H1 (cell line): ENCODE results near the gene SPATA19. TPM values are rescaled to one million over a fixed set of nuclear protein-coding genes. Genes with fewer than 3 reads are reported as not detected.

Source experiments
- CTCF ChIA-PET: fragments of 300-600 bp; sonication (Branson Sonifier 250); formaldehyde crosslinking; loops from one replicate; lab custom pipeline; 2021; ENCODE audit not compliant: partially characterized antibody; lab: Charles Lee
- POLR2A ChIA-PET: fragments of 300-600 bp; sonication (Branson Sonifier 250); formaldehyde crosslinking; loops from one replicate; lab custom pipeline; 2021; ENCODE audit warnings: inconsistent platforms; ENCODE audit not compliant: partially characterized antibody; lab: Charles Lee
- DNase-seq, 2 experiments: peaks; one replicate each; pipeline versions ENCODE4 v3.0.0 to v3.0.0-alpha.2; 2010 to 2022; ENCODE audit warnings: low spot score in 2 of 2, low read depth in 1 of 2, mixed read lengths in 1 of 2
- FAIRE-seq: peaks from 2 replicates; lab custom pipeline; 2011; peaks lifted over from hg19 to GRCh38; lab: Jason Lieb, UNC
- H2AFZ ChIP-seq: 2 replicates; pipeline ENCODE4 v1.8.1; 2012; ENCODE audit warnings: low read length, inconsistent platforms
- H2AK5ac ChIP-seq: 2 replicates; pipeline ENCODE4 v1.6.1; 2013; ENCODE audit warnings: low read depth, low read length
- H2BK120ac ChIP-seq: replicated peaks from 2 replicates; pipeline ENCODE3; 2013; ENCODE audit warnings: low read depth, low read length, inconsistent platforms
- H2BK12ac ChIP-seq: 2 replicates; pipeline ENCODE4 v1.6.1; 2013; ENCODE audit warnings: low read depth, low read length
- H2BK15ac ChIP-seq: 2 replicates; pipeline ENCODE4 v1.6.1; 2013; ENCODE audit warnings: low read length
- H2BK20ac ChIP-seq: 2 replicates; pipeline ENCODE4 v1.6.1; 2013; ENCODE audit warnings: low read length
- H2BK5ac ChIP-seq: 2 replicates; pipeline ENCODE4 v1.6.1; 2013; ENCODE audit warnings: low read depth, low read length
- H3K14ac ChIP-seq: 2 replicates; pipeline ENCODE4 v1.6.1; 2013; ENCODE audit warnings: inconsistent platforms; ENCODE audit not compliant: insufficient read length
- H3K18ac ChIP-seq: 2 replicates; pipeline ENCODE4 v1.6.1; 2013; ENCODE audit warnings: low read length; ENCODE audit errors: extremely low read depth
- H3K23ac ChIP-seq: 2 replicates; pipeline ENCODE4 v1.6.1; 2013; ENCODE audit warnings: inconsistent platforms; ENCODE audit not compliant: insufficient read length
- H3K23me2 ChIP-seq: 2 replicates; pipeline ENCODE4 v1.6.1; 2013; ENCODE audit warnings: low read depth, low read length
- H3K27ac ChIP-seq: 2 replicates; pipeline ENCODE4 v1.6.1; 2011; ENCODE audit warnings: low read depth, low read length, inconsistent platforms
- H3K27me3 ChIP-seq, 4 experiments: replicated peaks in 1 of 4; 1 replicate in 1 of 4; 2 replicates in 3 of 4; pipeline versions ENCODE4 v1.6.1 to v1.8.1; 2011 to 2013; ENCODE audit warnings: low read length in 3 of 4, mild to moderate bottlenecking in 3 of 4, inconsistent platforms in 2 of 4, mixed read lengths in 2 of 4, moderate library complexity in 1 of 4; ENCODE audit not compliant: control insufficient read depth in 3 of 4, insufficient read depth in 3 of 4; ENCODE audit errors: extremely low read depth in 1 of 4
- H3K36me3 ChIP-seq, 4 experiments: 2 replicates each; pipeline versions ENCODE4 v1.6.1 to v1.8.1; 2011 to 2013; ENCODE audit warnings: mild to moderate bottlenecking in 4 of 4, low read length in 3 of 4, moderate library complexity in 2 of 4, control low read depth in 1 of 4, inconsistent platforms in 1 of 4; ENCODE audit not compliant: insufficient read depth in 4 of 4, control insufficient read depth in 2 of 4
- H3K4ac ChIP-seq: replicated peaks from 2 replicates; pipeline ENCODE3; 2013; ENCODE audit warnings: low read length, low read depth, mixed read lengths, inconsistent platforms; ENCODE audit not compliant: insufficient read length
- H3K4me1 ChIP-seq, 4 experiments: replicated peaks in 1 of 4; 1 replicate in 1 of 4; 2 replicates in 3 of 4; pipeline versions ENCODE4 v1.6.1 to v1.8.1; 2011 to 2013; ENCODE audit warnings: low read length in 3 of 4, inconsistent platforms in 2 of 4, mixed read lengths in 1 of 4; ENCODE audit not compliant: insufficient read depth in 4 of 4, control insufficient read depth in 3 of 4
- H3K4me2 ChIP-seq, 2 experiments: 2 replicates each; pipeline versions ENCODE4 v1.6.1 to v1.8.1; 2011 to 2013; ENCODE audit warnings: low read depth in 2 of 2, low read length in 2 of 2, control low read depth in 1 of 2, inconsistent platforms in 1 of 2, mild to moderate bottlenecking in 1 of 2; ENCODE audit not compliant: insufficient read depth in 1 of 2
- H3K4me3 ChIP-seq, 4 experiments: fragments of 200-600, 300-600 bp in 1 of 4; sonication (generic), shearing (Covaris generic), sonication (Bioruptor Twin) in 1 of 4; 2 replicates each; pipeline versions ENCODE4 v1.5.1 to v1.8.1; 2011 to 2016; ENCODE audit warnings: low read length in 4 of 4, low read depth in 3 of 4, control low read depth in 2 of 4, inconsistent platforms in 2 of 4, mild to moderate bottlenecking in 2 of 4, mixed read lengths in 1 of 4, moderate library complexity in 1 of 4; ENCODE audit not compliant: insufficient read depth in 2 of 4; ENCODE audit errors: extremely low read depth in 1 of 4
- H3K56ac ChIP-seq: replicated peaks from 2 replicates; pipeline ENCODE3; 2013; ENCODE audit warnings: low read depth, mild to moderate bottlenecking, mixed read lengths, low read length, inconsistent platforms; ENCODE audit not compliant: insufficient read length
- H3K79me1 ChIP-seq: 2 replicates; pipeline ENCODE4 v1.6.1; 2013; ENCODE audit warnings: low read depth, low read length, control low read depth
- H3K79me2 ChIP-seq, 2 experiments: 2 replicates each; pipeline versions ENCODE4 v1.6.1 to v1.8.1; 2012 to 2013; ENCODE audit warnings: low read length in 2 of 2, mild to moderate bottlenecking in 2 of 2, inconsistent platforms in 1 of 2; ENCODE audit not compliant: insufficient read depth in 2 of 2, control insufficient read depth in 1 of 2
- H3K9ac ChIP-seq, 4 experiments: replicated peaks in 1 of 4; 1 replicate in 1 of 4; 2 replicates in 3 of 4; pipeline versions ENCODE4 v1.6.1 to v1.8.1; 2011 to 2013; ENCODE audit warnings: low read depth in 3 of 4, low read length in 3 of 4, control low read depth in 2 of 4, mild to moderate bottlenecking in 2 of 4, moderate library complexity in 2 of 4, inconsistent platforms in 1 of 4; ENCODE audit errors: extremely low read depth in 1 of 4
- H3K9me3 ChIP-seq, 2 experiments: 2 replicates each; pipeline versions ENCODE4 v1.6.1 to v1.8.1; 2012 to 2013; ENCODE audit warnings: mild to moderate bottlenecking in 2 of 2, moderate library complexity in 2 of 2, control low read depth in 1 of 2, inconsistent platforms in 1 of 2, low read depth in 1 of 2, low read length in 1 of 2, mixed read lengths in 1 of 2; ENCODE audit not compliant: insufficient read depth in 2 of 2
- H4K20me1 ChIP-seq, 2 experiments: replicated peaks in 1 of 2; 2 replicates each; pipeline versions ENCODE3 to v1.8.1; 2011 to 2013; ENCODE audit warnings: inconsistent platforms in 2 of 2, low read length in 2 of 2, mild to moderate bottlenecking in 1 of 2; ENCODE audit not compliant: insufficient read depth in 2 of 2, control insufficient read depth in 1 of 2
- H4K5ac ChIP-seq: 2 replicates; pipeline ENCODE4 v1.6.1; 2013; ENCODE audit warnings: low read length, low read depth, mixed read lengths, inconsistent platforms; ENCODE audit not compliant: insufficient read length
- H4K8ac ChIP-seq: 2 replicates; pipeline ENCODE4 v1.8.0; 2013; ENCODE audit warnings: mild to moderate bottlenecking, moderate library complexity, low read length, inconsistent platforms; ENCODE audit not compliant: insufficient read depth; ENCODE audit errors: extremely low read depth
- H4K91ac ChIP-seq: replicated peaks from 2 replicates; pipeline ENCODE3; 2013; ENCODE audit warnings: low read length, mixed read lengths, inconsistent platforms; ENCODE audit not compliant: insufficient read length
- ASH2L ChIP-seq: fragments of 200-600, 300-600 bp; sonication (generic); IDR thresholded peaks from one replicate; pipeline ENCODE4 v1.7.1; 2017; ENCODE audit warnings: low read length
- CBX5 ChIP-seq: fragments of 300-800, 300-1000 bp; sonication (generic); IDR thresholded peaks from 2 replicates; pipeline ENCODE4 v1.7.1; 2016; ENCODE audit warnings: antibody characterized with exemption, low read length, low read depth
- CTBP2 ChIP-seq: IDR thresholded peaks from 2 replicates; pipeline ENCODE4 v1.7.0; 2011; ENCODE audit warnings: borderline replicate concordance, mild to moderate bottlenecking, moderate library complexity, mixed read lengths, low read length; ENCODE audit not compliant: insufficient read depth, insufficient read length
- KDM5A ChIP-seq: fragments of 200-600 bp; IDR thresholded peaks from 2 replicates; pipeline ENCODE4 v1.7.1; 2012; ENCODE audit warnings: mild to moderate bottlenecking, low read length, inconsistent platforms, mixed read lengths
- MAX ChIP-seq: IDR thresholded peaks from 2 replicates; pipeline ENCODE4 v1.6.1; 2012; ENCODE audit warnings: inconsistent platforms
- PHF8 ChIP-seq: fragments of 200-600 bp; sonication (generic); conservative IDR thresholded peaks from 2 replicates; pipeline ENCODE4 v1.7.1; 2012; ENCODE audit warnings: low read depth, mild to moderate bottlenecking, inconsistent platforms, low read length, moderate library complexity
- POLR2A ChIP-seq, 2 experiments: IDR thresholded peaks; 1 replicate in 1 of 2; 2 replicates in 1 of 2; pipeline ENCODE4 v1.6.1; 2011; ENCODE audit warnings: low read depth in 2 of 2, low read length in 2 of 2, mild to moderate bottlenecking in 2 of 2; ENCODE audit errors: control extremely low read depth in 1 of 2
- RBBP5 ChIP-seq: IDR thresholded peaks from 2 replicates; pipeline ENCODE4 v1.7.1; 2012; ENCODE audit warnings: low read depth, mild to moderate bottlenecking, inconsistent platforms, low read length, moderate library complexity, borderline replicate concordance
- SIRT6 ChIP-seq: IDR thresholded peaks from one replicate; pipeline ENCODE4 v1.7.1; 2012; ENCODE audit warnings: low read length, inconsistent platforms
- TBP ChIP-seq: IDR thresholded peaks from 2 replicates; pipeline ENCODE4 v1.6.1; 2011; ENCODE audit warnings: low read depth, low read length, improper control_type of control experiment
- TCF12 ChIP-seq: IDR thresholded peaks from 2 replicates; pipeline ENCODE4 v1.6.1; 2011; ENCODE audit warnings: low read depth, mild to moderate bottlenecking, low read length
- WGBS, 2 experiments: shearing (Covaris generic) in 1 of 2; methylation state at CpG; one replicate each; pipeline versions ENCODE4 v1.1.6 to v1.1.7; 2013 to 2015; ENCODE audit warnings: low lambda C conversion rate in 2 of 2, mixed read lengths in 2 of 2, inconsistent platforms in 1 of 2, low coverage in 1 of 2, missing lambda C conversion rate in 1 of 2; ENCODE audit not compliant: insufficient replicate concordance in 2 of 2, insufficient coverage in 1 of 2, insufficient read length in 1 of 2; ENCODE audit errors: extremely low coverage in 1 of 2, missing lambda C conversion rate in 1 of 2; 5-methylcytosine and 5-hydroxymethylcytosine counted together
- polyA plus RNA-seq, 7 experiments: library from polyadenylated mRNA; depleted of rRNA in 3 of 7; stranded (reverse) in 5 of 7; unstranded in 2 of 7; fragments of >200 nt in 5 of 7; fragments of 200-250 nt in 2 of 7; gene quantifications; 1 replicate in 5 of 7; 2 replicates in 1 of 7; 4 replicates in 1 of 7; pipeline versions ENCODE4 v1.2.1 to v1.2.3, GENCODE V29; 2011 to 2013; ENCODE audit warnings: missing spikeins in 2 of 7, mixed read lengths in 2 of 7
- total RNA-seq: library from RNA; stranded (reverse); fragmentation: NEBNext Ultra II Directional; extraction: Animal tissue kit (Norgen Biotek cat#: 25700); gene quantifications from 2 replicates; pipeline ENCODE4 v1.2.1, GENCODE V29; 2021

Gene SPATA19
- total and polyA plus RNA-seq, 2 of the 8 experiments (the other 6 are each of a cell fraction or from before 2014, with no cell fraction given), result not detected

DNA sequence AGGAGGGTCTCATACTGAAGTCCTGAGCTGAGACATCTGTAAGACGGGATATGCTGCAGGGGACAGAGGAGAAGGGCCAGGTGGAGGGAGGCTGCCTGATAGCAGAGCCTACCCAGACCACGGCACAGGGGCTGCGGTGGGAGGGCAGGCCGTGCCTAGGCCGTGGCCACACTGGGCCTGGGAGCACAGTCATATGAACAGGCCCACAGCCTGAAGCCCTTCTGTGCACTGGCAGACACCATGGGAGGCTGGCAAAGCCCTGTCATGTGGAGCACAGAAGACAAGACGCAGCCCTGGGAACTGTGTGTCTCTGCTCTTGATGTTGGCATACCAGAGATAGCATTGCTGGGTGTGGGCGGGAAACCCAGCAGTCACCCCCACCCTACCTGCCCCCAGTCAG is 3.3 kb downstream of the SPATA19 start:
- H2BK15ac ChIP-seq, result no peak overlapping the region
- H3K4me3 ChIP-seq, result no peak overlapping the region
- H4K5ac ChIP-seq, result no peak overlapping the region
- H2BK20ac ChIP-seq, result no peak overlapping the region
- no peak overlapping the region for H3K27ac ChIP-seq
- FAIRE-seq (no peak), DNase-seq (no peak)
- H4K91ac ChIP-seq, result no peak overlapping the region
- no peak overlapping the region for H2BK120ac ChIP-seq
- H3K14ac ChIP-seq, result no peak overlapping the region
- H3K36me3 ChIP-seq, result no peaks in the 10 kb centered on the region
- no peak overlapping the region for H3K4ac ChIP-seq
- no peak overlapping the region for H2AK5ac ChIP-seq
- H3K9me3 ChIP-seq, result peaks cover 0 to 6% of the 10 kb centered on the region in 2 experiments; a peak in 1 of 4 replicates
- no peak overlapping the region; the same call in 1 of the 2 replicates for H4K8ac ChIP-seq
- no peak overlapping the region; the same call in 1 of the 2 replicates for H2BK5ac ChIP-seq
- no peaks in the 10 kb centered on the region for H3K79me1 ChIP-seq
- peaks cover 0 to 4% (median 0%) of the 10 kb centered on the region in 4 experiments; a peak in 1 of 7 replicates for H3K27me3 ChIP-seq
- H4K20me1 ChIP-seq, result no peaks in the 10 kb centered on the region
- H3K4me1 ChIP-seq, result peaks cover 0 to 2% (median 0%) of the 10 kb centered on the region in 4 experiments; a peak in 1 of 7 replicates
- no peak overlapping the region for H3K18ac ChIP-seq
- no peak overlapping the region for H3K4me2 ChIP-seq
- H3K79me2 ChIP-seq, result no peaks in the 10 kb centered on the region
- CTCF ChIA-PET, result interaction anchor here (0.7 to 3.0 kb wide), 4 partner anchors 8 to 763 kb away, joined by 3 to 13 read pairs (median 5); no protein-coding TSS in a partner anchor
- H3K56ac ChIP-seq, result no peak overlapping the region
- no peak overlapping the region for H3K9ac ChIP-seq
- no peak overlapping the region for H2BK12ac ChIP-seq
- no peaks in the 10 kb centered on the region for H3K23me2 ChIP-seq
- WGBS, 2 experiments, result 85% methylated on average over 7 of the region's 7 CpGs; no CpG with 5 or more reads in 1 of the 2 experiments
- no peak for TF ChIP-seq CBX5
- no peak for TF ChIP-seq RBBP5
- TF ChIP-seq PHF8, result no peak
- no peak for TF ChIP-seq MAX
- no peak for TF ChIP-seq SIRT6
- no peak for TF ChIP-seq TCF12
- TF ChIP-seq CTBP2, result no peak
- no peak for TF ChIP-seq POLR2A (IDR thresholded peaks at IDR 0.05; ENCODE audit: control extremely low read depth in 1 of 2, low read depth in 2 of 2, low read length in 2 of 2)
- no peak for TF ChIP-seq ASH2L
- TF ChIP-seq TBP, result no peak
- no peak for TF ChIP-seq KDM5A
- no peak overlapping the region for H2AFZ ChIP-seq
- POLR2A ChIA-PET, result interaction anchor here (0.6 kb wide), 1 partner anchor 110 kb away, joined by 3 read pairs; no protein-coding TSS in a partner anchor
- no peak overlapping the region for H3K23ac ChIP-seq
